ENCODE results near the gene PSAT1. TPM values are rescaled to one million over a fixed set of nuclear protein-coding genes. Genes with fewer than 3 reads are reported as not detected.

PSAT1 gene
- total RNA-seq, 1 experiment from 2014 or later, result 226 TPM

GRCh38 chr9:78267889-78268288 lies 29.0 kb upstream of the PSAT1 start:
- H3K79me2 ChIP-seq (ENCODE audit: insufficient read depth, low read length), result no peaks in the 10 kb centered on the region
- ChIA-PET CTCF (interaction anchor here (1.0 kb wide), 1 partner anchor 28 kb away, joined by 3 read pairs; no protein-coding TSS in a partner anchor), POLR2A (no interaction called here), RAD21 (ENCODE audit: low non-redundant PET in 1 of 2, low total read pairs in 2 of 2, uncharacterized antibody in 2 of 2, unreplicated experiment in 2 of 2) (no interaction called here)
- H3K9me2 ChIP-seq (ENCODE audit: insufficient read depth), result no peaks in the 10 kb centered on the region
- no peak for DNase-seq (ENCODE audit: low read depth, low spot score)
- H3K9ac ChIP-seq (ENCODE audit: low read length), result no peak overlapping the region
- no peaks in the 10 kb centered on the region for H3K27me3 ChIP-seq (ENCODE audit: insufficient read depth, low read length)
- no TSS peak for BruUV-seq (replicated peaks)
- H3K9me3 ChIP-seq (ENCODE audit: control insufficient read depth in 1 of 2, insufficient read depth in 1 of 2, low read depth in 1 of 2, low read length in 2 of 2), result no peaks in the 10 kb centered on the region
- no peak overlapping the region for H2AFZ ChIP-seq (ENCODE audit: low read depth, low read length, poor library complexity, severe bottlenecking)
- no peaks in the 10 kb centered on the region for H4K20me1 ChIP-seq (ENCODE audit: insufficient read depth)
- ATAC-seq, result no peak
- H3K4me3 ChIP-seq (replicated peaks in 1 of 2; ENCODE audit: low read depth in 1 of 2, low read length in 2 of 2), result no peak overlapping the region
- intact Hi-C loops (cut with micrococcal nuclease), result no loop called here
- H3K27ac ChIP-seq (ENCODE audit: low read depth, low read length), result no peak overlapping the region
- no peaks in the 10 kb centered on the region for H3K4me1 ChIP-seq (ENCODE audit: control insufficient read depth in 1 of 2, insufficient read depth in 2 of 2, low read length in 2 of 2)
- peaks cover 28 to 40% of the 10 kb centered on the region in 2 experiments; a peak in 3 of 4 replicates for H3K36me3 ChIP-seq (ENCODE audit: control insufficient read depth in 1 of 2, insufficient read depth in 2 of 2, low read length in 2 of 2)
- H3K4me2 ChIP-seq (ENCODE audit: low read length), result no peak overlapping the region
- TF ChIP-seq YY1 (IDR thresholded peaks at IDR 0.05; ENCODE audit: extremely low read depth, insufficient replicate concordance, low read depth, low read length) (no peak), MAX (IDR thresholded peaks at IDR 0.05) (no peak), REST (IDR thresholded peaks at IDR 0.05; ENCODE audit: low read depth) (no peak), CBX3 (IDR thresholded peaks at IDR 0.05; ENCODE audit: low read depth) (no peak), ZBTB33 (IDR thresholded peaks at IDR 0.05; ENCODE audit: extremely low read depth, insufficient replicate concordance, low read length) (no peak), CEBPB (IDR thresholded peaks at IDR 0.05; ENCODE audit: low read depth) (no peak)

Measured in HCT116 (cell line).